Breast epithelium (tissue), 3 donors: ENCODE measurements around the gene NGF.

Experiments used
- POLR2A ChIP-seq: fragments of 450-650 bp; IDR thresholded peaks from one replicate; pipeline ENCODE4 v1.6.1; 2016; ENCODE audit warnings: antibody characterized with exemption, mild to moderate bottlenecking, moderate library complexity
- TF ChIP-seq, protein P1 (sequence below), 3 donors: fragments of 450-650 bp; IDR thresholded peaks; one replicate each; pipeline ENCODE4 v1.5.1; 2016 to 2017; ENCODE audit warnings: antibody characterized with exemption in 3 of 3, mild to moderate bottlenecking in 3 of 3, moderate library complexity in 3 of 3

- TF ChIP-seq POLR2A, result no peak
- TF ChIP-seq, protein P1, sequence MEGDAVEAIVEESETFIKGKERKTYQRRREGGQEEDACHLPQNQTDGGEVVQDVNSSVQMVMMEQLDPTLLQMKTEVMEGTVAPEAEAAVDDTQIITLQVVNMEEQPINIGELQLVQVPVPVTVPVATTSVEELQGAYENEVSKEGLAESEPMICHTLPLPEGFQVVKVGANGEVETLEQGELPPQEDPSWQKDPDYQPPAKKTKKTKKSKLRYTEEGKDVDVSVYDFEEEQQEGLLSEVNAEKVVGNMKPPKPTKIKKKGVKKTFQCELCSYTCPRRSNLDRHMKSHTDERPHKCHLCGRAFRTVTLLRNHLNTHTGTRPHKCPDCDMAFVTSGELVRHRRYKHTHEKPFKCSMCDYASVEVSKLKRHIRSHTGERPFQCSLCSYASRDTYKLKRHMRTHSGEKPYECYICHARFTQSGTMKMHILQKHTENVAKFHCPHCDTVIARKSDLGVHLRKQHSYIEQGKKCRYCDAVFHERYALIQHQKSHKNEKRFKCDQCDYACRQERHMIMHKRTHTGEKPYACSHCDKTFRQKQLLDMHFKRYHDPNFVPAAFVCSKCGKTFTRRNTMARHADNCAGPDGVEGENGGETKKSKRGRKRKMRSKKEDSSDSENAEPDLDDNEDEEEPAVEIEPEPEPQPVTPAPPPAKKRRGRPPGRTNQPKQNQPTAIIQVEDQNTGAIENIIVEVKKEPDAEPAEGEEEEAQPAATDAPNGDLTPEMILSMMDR (IDR thresholded peaks at IDR 0.05), result no peak
Observed at GRCh38 chr1:115322631-115323030, 15.4 kb downstream of the NGF start.
